Skeletal muscle tissue (tissue), 4 donors: ENCODE results near the gene GLRX. TPM values are rescaled to one million over a fixed set of nuclear protein-coding genes. Genes with fewer than 3 reads are reported as not detected.

Experiments
- H3K27ac ChIP-seq: one replicate; pipeline ENCODE4 v1.7.0; 2013; ENCODE audit warnings: mild to moderate bottlenecking, low read depth, low read length, inconsistent platforms
- H3K27me3 ChIP-seq, 3 donors: one replicate each; pipeline ENCODE4 v1.7.0; 2013; ENCODE audit warnings: low read length in 3 of 3; ENCODE audit not compliant: control insufficient read depth in 3 of 3, insufficient read depth in 3 of 3
- H3K36me3 ChIP-seq, 3 donors: one replicate each; pipeline ENCODE4 v1.7.0; 2013; ENCODE audit warnings: low read length in 3 of 3; ENCODE audit not compliant: control insufficient read depth in 3 of 3, insufficient read depth in 3 of 3
- H3K4me1 ChIP-seq, 3 donors: one replicate each; pipeline ENCODE4 v1.7.0; 2013; ENCODE audit warnings: low read length in 3 of 3, mild to moderate bottlenecking in 3 of 3; ENCODE audit not compliant: control insufficient read depth in 3 of 3, insufficient read depth in 3 of 3
- H3K4me3 ChIP-seq, 3 donors: one replicate each; pipeline ENCODE4 v1.7.0; 2013; ENCODE audit warnings: low read length in 3 of 3
- H3K9ac ChIP-seq, 3 donors: one replicate each; pipeline ENCODE4 v1.7.0; 2013; ENCODE audit warnings: low read length in 3 of 3, mild to moderate bottlenecking in 3 of 3, moderate library complexity in 2 of 3, low read depth in 1 of 3
- H3K9me3 ChIP-seq, 3 donors: one replicate each; pipeline ENCODE4 v1.7.0; 2013; ENCODE audit warnings: low read length in 3 of 3; ENCODE audit not compliant: control insufficient read depth in 3 of 3
- total RNA-seq: library from RNA; depleted of rRNA; stranded (reverse); fragments of >200 nt; gene quantifications from one replicate; pipeline ENCODE4 v1.2.3, GENCODE V29; 2014
- donor health status: Osteomylitis.

The GLRX gene
- total RNA-seq, 1 donor from 2014 or later, result 6.8 TPM

- Histone ChIP-seq H3K27ac (no peak overlapping the region), H3K27me3 (no peaks in the 10 kb centered on the region), H3K4me1 (peaks cover 5 to 14% (median 11%) of the 10 kb centered on the region in 3 donors), H3K9ac (no peak overlapping the region), H3K36me3 (no peaks in the 10 kb centered on the region), H3K4me3 (no peak overlapping the region), H3K9me3 (no peaks in the 10 kb centered on the region)
Measured at GRCh38 chr5:95832664-95833063, 10.1 kb upstream of the GLRX start.

DNA sequence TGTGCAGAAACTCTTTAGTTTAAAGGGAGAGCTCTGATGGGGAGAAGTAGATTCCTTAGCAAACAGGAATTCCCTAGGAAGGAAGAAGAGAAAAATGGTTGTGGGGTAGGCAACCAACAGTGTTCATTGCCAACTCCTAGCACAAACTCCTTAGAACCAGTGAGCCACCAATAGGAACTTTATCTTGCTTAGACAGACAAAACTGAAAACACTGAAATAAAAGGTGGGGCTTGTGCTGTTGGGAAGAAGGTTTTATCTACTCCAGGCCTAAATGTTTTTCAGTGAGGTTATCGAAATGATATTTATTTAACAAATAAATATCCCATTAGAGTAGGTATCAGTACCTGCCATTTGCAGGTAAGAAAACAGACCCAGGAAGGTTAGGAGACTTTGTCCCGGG, 7.7 kb upstream of the GLRX start:
- no peaks in the 10 kb centered on the region for H3K27me3 ChIP-seq
- peaks cover 0 to 3% (median 3%) of the 10 kb centered on the region in 3 donors for H3K4me1 ChIP-seq

GRCh38 chr5:95827892-95828246, 5.3 kb upstream of the GLRX start:
- Histone ChIP-seq H3K4me1 (peaks cover 19 to 20% (median 20%) of the 10 kb centered on the region in 3 donors), H3K9me3 (no peaks in the 10 kb centered on the region), H3K9ac (no peak overlapping the region), H3K27me3 (no peaks in the 10 kb centered on the region), H3K4me3 (no peak overlapping the region), H3K27ac (no peak overlapping the region), H3K36me3 (no peaks in the 10 kb centered on the region)

More for the DNA sequence above, 7.7 kb upstream of the GLRX start:
- Histone ChIP-seq H3K4me3 (no peak overlapping the region), H3K9me3 (no peaks in the 10 kb centered on the region), H3K27ac (no peak overlapping the region), H3K9ac (no peak overlapping the region), H3K36me3 (no peaks in the 10 kb centered on the region)

- peaks cover 20 to 22% (median 20%) of the 10 kb centered on the region in 3 donors for H3K4me1 ChIP-seq
- H3K27me3 ChIP-seq, result no peaks in the 10 kb centered on the region
Measured at GRCh38 chr5:95826949-95827891, 4.7 kb upstream of the GLRX start.

GRCh38 chr5:95825495-95825894, 3.0 kb upstream of the GLRX start:
- no peak overlapping the region for H3K9ac ChIP-seq

More at GRCh38 chr5:95826949-95827891, 4.7 kb upstream of the GLRX start:
- H3K9ac ChIP-seq, result no peak overlapping the region
- H3K9me3 ChIP-seq, result no peaks in the 10 kb centered on the region
- H3K36me3 ChIP-seq, result no peaks in the 10 kb centered on the region
- H3K4me3 ChIP-seq, result no peak overlapping the region
- H3K27ac ChIP-seq, result no peak overlapping the region

DNA sequence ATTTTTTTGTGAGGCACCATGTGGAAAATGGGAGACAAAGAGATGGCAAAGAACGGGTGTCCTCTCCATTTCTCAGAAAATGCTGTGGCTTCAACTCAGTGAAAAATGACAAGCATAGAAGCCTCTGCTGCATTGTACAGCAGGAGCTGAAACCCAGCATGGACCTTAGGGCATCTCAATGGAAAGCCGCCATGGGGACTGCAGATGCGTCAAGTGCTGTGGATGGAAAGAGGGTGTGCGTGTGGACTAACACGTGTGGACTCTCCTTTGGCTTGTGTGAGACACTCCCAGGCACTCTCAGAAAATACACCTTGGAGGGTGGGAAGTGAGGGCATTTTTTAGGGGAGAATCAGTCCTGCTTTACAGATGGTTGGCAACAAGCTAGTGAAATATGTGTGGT, 2.2 kb upstream of the GLRX start:
- Histone ChIP-seq H3K27me3 (no peaks in the 10 kb centered on the region), H3K9me3 (no peaks in the 10 kb centered on the region), H3K36me3 (no peaks in the 10 kb centered on the region), H3K9ac (no peak overlapping the region), H3K4me1 (peaks cover 30 to 40% (median 35%) of the 10 kb centered on the region in 3 donors), H3K27ac (peak overlapping the region; percentile 92), H3K4me3 (no peak overlapping the region)

More at GRCh38 chr5:95825495-95825894, 3.0 kb upstream of the GLRX start:
- Histone ChIP-seq H3K36me3 (no peaks in the 10 kb centered on the region), H3K9me3 (no peaks in the 10 kb centered on the region), H3K4me3 (no peak overlapping the region), H3K27ac (no peak overlapping the region), H3K4me1 (peaks cover 30 to 32% (median 32%) of the 10 kb centered on the region in 3 donors), H3K27me3 (no peaks in the 10 kb centered on the region)

- Histone ChIP-seq H3K9ac (peak overlapping the region; percentile 75 to 91 (median 88)), H3K9me3 (no peaks in the 10 kb centered on the region), H3K27me3 (no peaks in the 10 kb centered on the region), H3K4me1 (peaks cover 30 to 43% (median 41%) of the 10 kb centered on the region in 3 donors), H3K27ac (peak overlapping the region; percentile 92), H3K36me3 (no peaks in the 10 kb centered on the region), H3K4me3 (peak overlapping the region; percentile 45 to 99 (median 94))
Measured at GRCh38 chr5:95823738-95824609, 1.4 kb upstream of the GLRX start.

DNA sequence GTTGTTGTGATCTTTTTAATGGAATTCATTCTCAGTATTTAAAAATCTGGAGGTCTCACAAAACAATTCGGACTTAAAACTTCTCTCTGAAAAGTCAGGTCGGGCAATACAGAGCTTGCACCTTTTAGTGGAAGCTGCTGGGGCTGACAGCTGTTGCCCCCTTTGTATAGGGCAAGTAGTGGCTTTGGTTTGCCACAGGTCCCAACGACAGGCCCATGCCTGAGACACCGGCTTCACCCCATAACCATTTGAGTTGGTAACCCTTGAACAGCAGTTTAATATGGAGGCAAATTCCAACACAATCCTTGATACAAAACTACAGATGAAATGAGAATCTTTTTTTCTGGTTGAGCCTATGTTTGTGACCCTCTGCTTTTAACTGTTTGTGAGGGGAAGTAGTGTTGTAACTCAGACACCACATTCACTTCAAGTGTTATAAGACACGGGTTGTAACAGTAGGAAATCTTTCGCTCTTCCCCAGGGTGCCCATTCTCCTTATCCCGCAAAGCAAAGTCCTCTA, 752 bp upstream of the GLRX start:
- no peaks in the 10 kb centered on the region for H3K36me3 ChIP-seq
- peak overlapping the region; percentile 75 to 91 (median 88) for H3K9ac ChIP-seq
- H3K4me1 ChIP-seq, result peaks cover 35 to 50% (median 48%) of the 10 kb centered on the region in 3 donors
- H3K27ac ChIP-seq, result peak overlapping the region; percentile 92
- no peaks in the 10 kb centered on the region for H3K27me3 ChIP-seq
- no peaks in the 10 kb centered on the region for H3K9me3 ChIP-seq
- peak overlapping the region; percentile 81 to 99 (median 94) for H3K4me3 ChIP-seq

GRCh38 chr5:95822043-95822541, 434 bp downstream of the GLRX start:
- Histone ChIP-seq H3K9ac (peak overlapping the region; percentile 75 to 91 (median 88)), H3K27ac (peak overlapping the region; percentile 92), H3K9me3 (no peaks in the 10 kb centered on the region), H3K36me3 (no peaks in the 10 kb centered on the region), H3K4me3 (peak overlapping the region; percentile 81 to 99 (median 94)), H3K4me1 (peaks cover 47 to 62% (median 59%) of the 10 kb centered on the region in 3 donors), H3K27me3 (no peaks in the 10 kb centered on the region)
